Measurements from ENCODE around the gene CHGA. TPM values are rescaled to one million over a fixed set of nuclear protein-coding genes. Genes with fewer than 3 reads are reported as not detected.

The CHGA gene
- total and polyA plus RNA-seq, 2 of the 13 experiments (the other 11 are each of a cell fraction or from before 2014, with no cell fraction given), result not detected

GRCh38 chr14:92963301-92964123 lies 40.6 kb downstream of the CHGA start (continued):
- 0 out of 2 replicates have a peak, but pooled peaks have one; percentile 33 for TF ChIP-seq ZFP82 (CRISPR knock-in tag; IDR thresholded peaks at IDR 0.05; ENCODE audit: borderline replicate concordance)
- no peak for TF ChIP-seq SOX6 (IDR thresholded peaks at IDR 0.05)
- TF ChIP-seq SOX6 (CRISPR knock-in tag; IDR thresholded peaks at IDR 0.05), result peak; percentile 69; the same call in 1 of the 2 replicates
- TF ChIP-seq RXRA (CRISPR knock-in tag; IDR thresholded peaks at IDR 0.05), result peak; percentile 40; the same call in 1 of the 2 replicates
- peak; percentile 30; the same call in 1 of the 2 replicates for TF ChIP-seq TBX2 (CRISPR knock-in tag; IDR thresholded peaks at IDR 0.05; ENCODE audit: borderline replicate concordance)

- in situ Hi-C loops (cut with HindIII; ENCODE audit: extremely low pct_ligation_motif_present, low pct_unique_long_range_greater_than_20kb) (no loop called here), intact Hi-C loops (cut with micrococcal nuclease; ENCODE audit: unreplicated experiment) (no loop called here)
- Histone ChIP-seq H2AFZ (ENCODE audit: low read length) (no peak overlapping the region), H3K4me3 (replicated peaks in 1 of 3; ENCODE audit: insufficient read depth in 1 of 3, low read depth in 2 of 3, low read length in 3 of 3) (no peak overlapping the region; a peak in 1 of 6 replicates), H3K9ac (ENCODE audit: insufficient read depth, low read depth, low read length) (no peak overlapping the region), H3K4me1 (ENCODE audit: insufficient read depth, low read length) (peaks cover 29% of the 10 kb centered on the region), H3K4me2 (ENCODE audit: low read depth, low read length) (peak overlapping the region; percentile 40), H3K27ac (ENCODE audit: extremely low read length, insufficient read depth, low read length) (no peak overlapping the region), H3K36me3 (replicated peaks in 1 of 2; ENCODE audit: control insufficient read depth in 1 of 2, insufficient read depth in 2 of 2, low read length in 2 of 2) (peaks cover 0 to 6% of the 10 kb centered on the region in 2 experiments; a peak in 1 of 5 replicates), H3K79me2 (ENCODE audit: insufficient read depth, low read length) (no peaks in the 10 kb centered on the region), H3K9me3 (ENCODE audit: low read length) (no peaks in the 10 kb centered on the region), H4K20me1 (ENCODE audit: insufficient read depth, low read length) (no peaks in the 10 kb centered on the region), H3K27me3 (ENCODE audit: control insufficient read depth in 1 of 2, insufficient read depth in 2 of 2, low read length in 2 of 2) (no peaks in the 10 kb centered on the region)
- POLR2A ChIA-PET, result interaction anchor here (1.3 kb wide), 1 partner anchor 242 kb away, joined by 3 read pairs; the partner anchor contains the start of gene GON7
- FAIRE-seq, result no peak
- DNase-seq (ENCODE audit: low spot score), result no peak
- 74% methylated on average over 10 of the region's 12 CpGs for WGBS (ENCODE audit: low lambda C conversion rate)
- CTCF ChIA-PET (ENCODE audit: low intra/inter-chr PET ratio, low total read pairs), result no interaction called here
- BruUV-seq (replicated peaks), result no TSS peak
- ATAC-seq, result peak; percentile 61
- no peak for TF ChIP-seq ZNF44 (CRISPR knock-in tag; IDR thresholded peaks at IDR 0.05)
- no peak for TF ChIP-seq SRSF9 (IDR thresholded peaks at IDR 0.05; ENCODE audit: borderline replicate concordance, insufficient read depth, low read depth, low read length, poor library complexity, severe bottlenecking)
- TF ChIP-seq ZFX (CRISPR knock-in tag; IDR thresholded peaks at IDR 0.05; ENCODE audit: low read depth), result peak; percentile 27; the same call in 1 of the 2 replicates
- TF ChIP-seq ZNF343 (CRISPR knock-in tag; IDR thresholded peaks at IDR 0.05), result no peak
- peak; percentile 21; the same call in 1 of the 2 replicates for TF ChIP-seq ZNF687 (CRISPR knock-in tag; IDR thresholded peaks at IDR 0.05)
- no peak for TF ChIP-seq ZNF580 (CRISPR knock-in tag; IDR thresholded peaks at IDR 0.05; ENCODE audit: borderline replicate concordance, low read depth)
- TF ChIP-seq CSRNP1 (CRISPR knock-in tag; IDR thresholded peaks at IDR 0.05), result no peak
- TF ChIP-seq HIVEP1 (CRISPR knock-in tag; IDR thresholded peaks at IDR 0.05), result no peak
Observed at GRCh38 chr14:92964124-92965109, 41.5 kb downstream of the CHGA start.
